Activated naive CD4-positive, alpha-beta T cell treated with anti-CD3 and anti-CD28 coated beads for 36 hours (primary cell): Measurements from ENCODE around the gene TMED10. TPM values are rescaled to one million over a fixed set of nuclear protein-coding genes. Genes with fewer than 3 reads are reported as not detected.

Experiments
- CTCF ChIA-PET: fragments of 350-600 bp; sonication (Branson Sonifier 250); formaldehyde crosslinking; loops from one replicate; lab custom pipeline; 2021; ENCODE audit warnings: antibody characterized with exemption; lab: Charles Lee
- DNase-seq: peaks from one replicate; pipeline ENCODE4 v3.0.0-alpha.2; 2020
- H3K27ac Mint-ChIP-seq: one replicate; pipeline ENCODE4 v1.8.0; 2021; ENCODE audit warnings: mild to moderate bottlenecking, mixed read lengths
- H3K27me3 Mint-ChIP-seq: one replicate; pipeline ENCODE4 v1.8.0; 2021; ENCODE audit warnings: low read depth, mixed read lengths
- H3K36me3 Mint-ChIP-seq: one replicate; pipeline ENCODE4 v1.8.0; 2021; ENCODE audit warnings: low read depth, mixed read lengths
- H3K4me1 Mint-ChIP-seq: one replicate; pipeline ENCODE4 v1.8.0; 2021; ENCODE audit warnings: low read depth, mixed read lengths
- H3K4me3 Mint-ChIP-seq: one replicate; pipeline ENCODE4 v1.8.0; 2021; ENCODE audit warnings: mild to moderate bottlenecking, moderate library complexity, mixed read lengths
- H3K9me3 Mint-ChIP-seq: one replicate; pipeline ENCODE4 v1.8.0; 2021; ENCODE audit warnings: mixed read lengths
- intact Hi-C: fragments of 100-400 bp; cut with micrococcal nuclease; formaldehyde crosslinking; loops from one replicate; pipeline ENCODE4 v1.15.1; 2023
- total RNA-seq, 2 experiments: library from RNA; stranded (reverse); gene quantifications; one replicate each; pipeline ENCODE4 v1.2.3, GENCODE V29; 2021

The TMED10 gene
- total RNA-seq, 2 experiments from 2014 or later = 151 to 156 TPM

GRCh38 chr14:75170772-75171171, 5.6 kb downstream of the TMED10 start:
- Mint-ChIP-seq H3K4me3 (no peak overlapping the region), H3K36me3 (no peaks in the 10 kb centered on the region), H3K27ac (no peak overlapping the region), H3K9me3 (no peaks in the 10 kb centered on the region), H3K4me1 (peaks cover 78% of the 10 kb centered on the region), H3K27me3 (no peaks in the 10 kb centered on the region)
- intact Hi-C loops = no loop called here
- no peak for DNase-seq
- CTCF ChIA-PET = no interaction called here

DNA sequence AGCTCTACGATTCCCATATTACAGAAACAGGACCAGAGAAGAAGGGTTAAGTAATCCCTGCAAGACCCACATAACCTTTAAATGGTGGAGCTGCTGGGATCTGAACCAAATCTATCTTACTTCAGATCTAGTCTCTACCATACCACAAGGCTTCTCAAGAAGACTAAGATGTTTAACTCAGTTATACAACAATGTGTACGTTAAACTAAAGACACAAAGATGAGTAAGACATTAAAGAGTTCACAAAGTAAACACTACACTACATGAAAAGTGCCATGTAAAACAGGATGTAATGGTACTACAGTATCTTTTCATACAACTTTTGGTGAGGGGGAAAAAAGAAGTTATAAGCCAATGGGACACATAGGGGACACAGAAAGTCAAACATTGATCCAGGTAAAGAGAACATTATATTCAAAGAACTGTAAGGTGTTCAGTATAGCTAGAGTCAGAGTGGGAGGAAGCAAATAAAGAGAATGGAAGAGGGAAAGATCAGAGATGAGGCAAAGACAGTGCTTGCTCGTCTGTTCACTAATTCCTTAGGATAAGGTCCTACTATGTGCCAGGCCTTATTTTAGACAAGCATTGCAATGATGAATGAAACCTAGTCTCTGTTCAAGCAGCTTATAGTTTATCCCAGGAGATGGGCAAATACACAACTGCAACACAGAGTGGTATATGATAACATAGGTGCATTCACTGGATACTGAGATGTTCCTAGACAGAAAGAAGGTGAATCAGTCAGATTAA, 7.7 kb downstream of the TMED10 start:
- no peaks in the 10 kb centered on the region for H3K9me3 Mint-ChIP-seq
- CTCF ChIA-PET = interaction anchor here (0.5 kb wide), 1 partner anchor 44 kb away, joined by 3 read pairs; no protein-coding TSS in a partner anchor
- intact Hi-C loops = no loop called here

GRCh38 chr14:75167325-75167724, 9.1 kb downstream of the TMED10 start:
- Mint-ChIP-seq H3K27me3 (no peaks in the 10 kb centered on the region), H3K4me3 (no peak overlapping the region), H3K27ac (no peak overlapping the region), H3K36me3 (no peaks in the 10 kb centered on the region), H3K9me3 (no peaks in the 10 kb centered on the region), H3K4me1 (peaks cover 58% of the 10 kb centered on the region)
- DNase-seq = no peak
- CTCF ChIA-PET = no interaction called here
- intact Hi-C loops = no loop called here

More for the DNA sequence above, 7.7 kb downstream of the TMED10 start:
- Mint-ChIP-seq H3K36me3 (no peaks in the 10 kb centered on the region), H3K27ac (no peak overlapping the region), H3K4me3 (no peak overlapping the region), H3K27me3 (no peaks in the 10 kb centered on the region), H3K4me1 (peaks cover 65% of the 10 kb centered on the region)
- DNase-seq = no peak

DNA sequence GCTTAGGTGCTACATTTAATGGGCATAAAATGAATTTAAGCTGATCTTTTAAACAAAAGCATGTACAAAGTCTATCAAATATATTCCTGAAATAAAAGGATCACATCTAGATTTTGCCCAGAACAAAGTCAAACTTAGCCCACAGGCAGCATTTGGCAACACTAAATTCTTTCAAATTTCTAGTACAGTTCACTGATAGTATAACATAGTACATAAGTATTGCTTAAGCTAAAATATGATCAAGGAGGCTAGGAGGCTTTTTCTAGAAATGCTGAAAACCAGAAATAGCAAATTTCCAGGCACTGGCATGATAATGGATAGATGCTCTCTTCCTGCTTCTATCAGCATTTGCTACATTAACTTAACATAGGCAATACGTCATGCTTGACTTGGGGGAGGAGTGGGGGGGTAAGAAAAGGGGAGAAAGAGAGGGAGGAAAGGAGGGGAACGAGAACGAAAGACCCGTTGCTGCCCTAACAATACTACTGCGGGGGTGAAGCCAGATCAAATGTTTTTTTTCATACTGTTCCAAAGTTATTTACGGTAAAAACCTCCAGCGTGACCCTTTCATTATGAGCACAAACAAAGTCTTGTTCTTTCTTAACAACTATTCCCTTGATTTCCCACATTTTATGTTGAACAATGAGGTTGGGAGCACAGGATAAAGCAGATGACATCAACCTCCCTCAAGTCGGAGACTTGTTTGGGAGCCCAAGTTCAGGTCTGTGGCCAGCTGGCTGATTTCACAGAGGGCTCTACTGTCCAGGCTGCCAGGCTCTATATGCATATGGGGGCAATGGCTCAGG, 10.6 kb downstream of the TMED10 start:
- CTCF ChIA-PET = interaction anchor here (0.7 kb wide), 2 partner anchors 89 to 147 kb away, joined by 3 read pairs; no protein-coding TSS in a partner anchor
- DNase-seq = no peak
- H3K27me3 Mint-ChIP-seq = no peaks in the 10 kb centered on the region
- intact Hi-C loops = no loop called here
- H3K36me3 Mint-ChIP-seq = no peaks in the 10 kb centered on the region
- H3K27ac Mint-ChIP-seq = no peak overlapping the region
- no peak overlapping the region for H3K4me3 Mint-ChIP-seq
- no peaks in the 10 kb centered on the region for H3K9me3 Mint-ChIP-seq
- H3K4me1 Mint-ChIP-seq = peaks cover 61% of the 10 kb centered on the region

GRCh38 chr14:75164809-75165208, 11.6 kb downstream of the TMED10 start:
- Mint-ChIP-seq H3K4me3 (no peak overlapping the region), H3K4me1 (peaks cover 60% of the 10 kb centered on the region), H3K36me3 (no peaks in the 10 kb centered on the region), H3K27me3 (no peaks in the 10 kb centered on the region), H3K27ac (no peak overlapping the region), H3K9me3 (no peaks in the 10 kb centered on the region)
- CTCF ChIA-PET = interaction anchor here (0.7 kb wide), 4 partner anchors 65 to 396 kb away, joined by 3 to 5 read pairs (median 4); no protein-coding TSS in a partner anchor
- intact Hi-C loops = no loop called here
- no peak for DNase-seq

DNA sequence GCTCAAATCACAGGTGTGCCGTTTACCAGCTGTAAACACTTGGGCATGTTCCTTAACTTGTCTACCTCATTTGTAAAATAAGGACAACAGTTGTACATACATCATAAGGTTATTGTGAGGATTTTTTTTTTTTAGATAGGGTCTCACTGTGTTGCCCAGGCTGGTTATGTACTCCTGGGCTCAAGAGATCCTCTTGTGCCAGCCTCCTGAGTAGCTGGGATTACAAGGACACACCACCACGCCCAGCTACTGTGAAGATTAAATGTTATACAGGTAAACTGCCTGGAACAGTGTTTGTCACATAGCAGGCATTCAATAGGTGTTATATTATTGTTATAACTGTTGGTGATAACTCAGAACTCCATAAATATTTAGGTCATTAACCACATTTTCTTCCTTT, 12.7 kb downstream of the TMED10 start:
- H3K4me1 Mint-ChIP-seq = peaks cover 63% of the 10 kb centered on the region
- intact Hi-C loops = no loop called here
- no peak overlapping the region for H3K27ac Mint-ChIP-seq
- H3K27me3 Mint-ChIP-seq = no peaks in the 10 kb centered on the region
- H3K9me3 Mint-ChIP-seq = no peaks in the 10 kb centered on the region
- no peak overlapping the region for H3K4me3 Mint-ChIP-seq
- CTCF ChIA-PET = interaction anchor here (0.7 kb wide), 1 partner anchor 325 kb away, joined by 3 read pairs; no protein-coding TSS in a partner anchor
- no peaks in the 10 kb centered on the region for H3K36me3 Mint-ChIP-seq
- no peak for DNase-seq

- H3K9me3 Mint-ChIP-seq = no peaks in the 10 kb centered on the region
- no peaks in the 10 kb centered on the region for H3K27me3 Mint-ChIP-seq
- intact Hi-C loops = no loop called here
- H3K4me1 Mint-ChIP-seq = peaks cover 57% of the 10 kb centered on the region
- DNase-seq = no peak
- CTCF ChIA-PET = interaction anchor here (0.6 kb wide), 1 partner anchor 22 kb away, joined by 4 read pairs; no protein-coding TSS in a partner anchor
- H3K4me3 Mint-ChIP-seq = no peak overlapping the region
- no peak overlapping the region for H3K27ac Mint-ChIP-seq
- no peaks in the 10 kb centered on the region for H3K36me3 Mint-ChIP-seq
These were observed 13.8 kb downstream of the TMED10 start for GRCh38 chr14:75162631-75163030.

DNA sequence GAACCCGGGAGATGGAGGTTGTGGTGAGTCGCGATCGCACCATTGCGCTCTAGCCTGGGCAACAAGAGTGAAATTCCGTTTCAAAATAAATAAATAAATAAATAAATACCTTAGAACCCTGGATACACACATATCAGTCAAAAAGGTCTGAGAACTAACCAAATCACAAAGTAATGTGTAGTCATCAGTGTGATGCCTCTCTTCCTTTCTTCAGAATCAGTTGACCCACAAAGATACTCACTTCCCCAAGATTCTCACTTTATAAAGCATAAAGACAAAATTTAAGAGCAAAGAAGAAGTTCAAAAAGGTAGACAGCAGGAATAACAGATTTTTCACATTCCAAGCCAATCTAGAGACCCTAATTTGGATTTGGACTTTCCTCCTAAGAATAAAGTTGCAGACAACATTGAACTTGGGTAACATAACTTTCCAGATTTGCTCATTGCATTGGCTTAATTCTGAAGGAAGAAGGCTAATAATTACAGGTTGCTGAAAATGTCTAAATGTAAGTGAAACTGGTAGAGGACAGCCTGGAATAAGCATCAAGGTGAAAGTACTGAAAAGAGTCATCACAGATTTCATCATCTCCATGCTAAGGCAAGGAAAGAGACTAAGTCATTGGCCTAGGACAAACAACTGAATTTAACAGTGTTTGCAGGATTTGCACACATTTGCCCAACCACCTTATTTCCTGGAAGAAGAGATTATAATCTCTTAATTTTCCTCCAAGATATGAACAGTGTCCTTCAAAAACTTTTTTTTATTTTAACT, 17.4 kb downstream of the TMED10 start:
- Mint-ChIP-seq H3K4me3 (no peak overlapping the region), H3K27me3 (no peaks in the 10 kb centered on the region), H3K9me3 (no peaks in the 10 kb centered on the region), H3K36me3 (no peaks in the 10 kb centered on the region), H3K27ac (peak overlapping the region; percentile 66), H3K4me1 (peaks cover 64% of the 10 kb centered on the region)
- no peak for DNase-seq
- intact Hi-C loops = loop anchor here (1.0 to 2.0 kb wide), 3 partner anchors 14 to 88 kb away; partner anchors contain the start of gene TMED10
- CTCF ChIA-PET = interaction anchor here (2.3 kb wide), 1 partner anchor 139 kb away, joined by 7 read pairs; no protein-coding TSS in a partner anchor

DNA sequence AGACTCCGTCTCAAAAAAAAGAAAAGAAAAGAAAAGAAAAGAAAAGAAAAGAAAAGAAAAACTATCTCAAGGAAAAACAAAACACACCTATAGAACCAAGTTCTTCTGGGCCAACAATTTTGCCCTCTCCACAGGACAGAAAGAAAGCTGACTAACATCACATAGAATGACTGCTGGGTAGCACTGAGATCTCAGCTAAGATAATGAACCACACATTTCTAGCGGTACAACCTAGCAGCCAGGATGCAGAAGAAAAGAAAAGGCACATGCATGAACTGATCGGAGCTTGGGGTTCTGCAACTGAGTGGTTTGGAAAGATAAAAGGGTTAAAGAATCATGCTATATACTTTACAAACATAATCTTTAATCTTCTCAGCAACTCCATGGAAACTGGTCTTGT, 19.5 kb downstream of the TMED10 start:
- Mint-ChIP-seq H3K27ac (no peak overlapping the region), H3K4me1 (peaks cover 64% of the 10 kb centered on the region)

DNA sequence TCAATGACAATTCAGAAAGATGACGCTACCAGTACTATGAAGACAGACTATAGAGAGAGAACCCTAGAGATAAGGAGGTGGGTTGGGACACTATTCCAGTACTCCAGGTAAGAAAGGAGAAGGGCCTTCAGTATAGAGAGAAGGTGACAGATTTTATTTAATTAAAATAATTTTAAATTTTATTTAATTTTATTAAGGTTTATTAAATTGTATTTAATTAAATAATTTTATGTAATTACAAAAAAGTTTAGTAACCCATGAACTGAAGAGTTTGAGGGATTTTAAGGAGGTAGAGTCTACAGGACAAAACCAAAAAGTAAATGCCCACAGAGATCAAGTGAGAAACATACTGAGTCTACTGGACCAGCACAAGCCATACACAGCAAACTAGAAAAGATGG, 20.3 kb downstream of the TMED10 start:
- Mint-ChIP-seq H3K4me1 (peaks cover 60% of the 10 kb centered on the region), H3K9me3 (no peaks in the 10 kb centered on the region), H3K36me3 (no peaks in the 10 kb centered on the region), H3K27me3 (no peaks in the 10 kb centered on the region), H3K27ac (no peak overlapping the region), H3K4me3 (no peak overlapping the region)
- CTCF ChIA-PET = interaction anchor here (1.2 kb wide), 1 partner anchor 13 kb away, joined by 3 read pairs; no protein-coding TSS in a partner anchor
- no peak for DNase-seq
- intact Hi-C loops = no loop called here

More for the DNA sequence above, 19.5 kb downstream of the TMED10 start:
- Mint-ChIP-seq H3K36me3 (no peaks in the 10 kb centered on the region), H3K4me3 (no peak overlapping the region), H3K9me3 (no peaks in the 10 kb centered on the region), H3K27me3 (no peaks in the 10 kb centered on the region)
- no peak for DNase-seq
- intact Hi-C loops = no loop called here
- CTCF ChIA-PET = interaction anchor here (0.6 kb wide), 1 partner anchor 525 kb away, joined by 5 read pairs; no protein-coding TSS in a partner anchor

DNA sequence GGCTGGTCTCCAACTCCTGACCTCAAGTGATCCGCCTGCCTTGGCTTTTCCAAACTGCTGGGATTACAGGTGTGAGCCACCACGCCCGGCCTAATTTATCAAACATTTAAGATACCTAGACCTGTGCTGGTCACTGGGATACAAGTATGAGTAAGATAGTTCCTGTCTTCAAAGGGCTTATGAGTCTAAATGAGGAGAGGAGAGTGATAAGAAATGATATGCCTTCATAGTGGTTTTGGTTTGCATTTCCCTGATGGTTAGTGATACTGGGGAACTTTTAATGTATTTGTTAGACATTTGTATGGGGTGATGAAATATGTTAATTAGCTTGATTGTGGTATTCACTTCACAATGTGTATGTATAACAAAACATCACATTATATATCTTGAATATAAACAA, 21.2 kb downstream of the TMED10 start:
- CTCF ChIA-PET = interaction anchor here (1.2 kb wide), 1 partner anchor 12 kb away, joined by 3 read pairs; no protein-coding TSS in a partner anchor
- peaks cover 53% of the 10 kb centered on the region for H3K4me1 Mint-ChIP-seq
- H3K27ac Mint-ChIP-seq = no peak overlapping the region
- no peak for DNase-seq
- no peaks in the 10 kb centered on the region for H3K27me3 Mint-ChIP-seq
- no peaks in the 10 kb centered on the region for H3K36me3 Mint-ChIP-seq
- H3K9me3 Mint-ChIP-seq = no peaks in the 10 kb centered on the region
- intact Hi-C loops = no loop called here
- H3K4me3 Mint-ChIP-seq = no peak overlapping the region
